Measurements from ENCODE around the gene CCDC81.
A peak's percentile ranks its signal among the peaks of the same experiment; 100 is the strongest.

The CCDC81 gene

GRCh38 chr11:86440305-86440716, 65.6 kb downstream of the CCDC81 start:
- no peak overlapping the region for H3K4me3 ChIP-seq (ENCODE audit: low read depth, low read length)
- peak; percentile 37 for DNase-seq (ENCODE audit: low read depth, low spot score)
- CTCF ChIA-PET: interaction anchor here (0.9 to 2.3 kb wide), 5 partner anchors 8 to 79 kb away, joined by 3 to 7 read pairs (median 4); no protein-coding TSS in a partner anchor
- POLR2A ChIA-PET: no interaction called here
- no peak for TF ChIP-seq CTCF (IDR thresholded peaks at IDR 0.05; ENCODE audit: insufficient read depth, low read length, missing control alignments)

GRCh38 chr11:86440843-86441242, 66.2 kb downstream of the CCDC81 start:
- ChIA-PET POLR2A (no interaction called here), CTCF (interaction anchor here (2.3 kb wide), 1 partner anchor 80 kb away, joined by 6 read pairs; no protein-coding TSS in a partner anchor)
- DNase-seq (ENCODE audit: low read depth, low spot score): no peak
- TF ChIP-seq CTCF (IDR thresholded peaks at IDR 0.05; ENCODE audit: insufficient read depth, low read length, missing control alignments): no peak
- no peak overlapping the region for H3K4me3 ChIP-seq (ENCODE audit: low read depth, low read length)

- ChIA-PET CTCF (interaction anchor here (0.9 to 2.4 kb wide), 7 partner anchors 10 to 428 kb away, joined by 3 to 16 read pairs (median 6); no protein-coding TSS in a partner anchor), POLR2A (no interaction called here)
- H3K4me3 ChIP-seq (ENCODE audit: low read depth, low read length): no peak overlapping the region
- no peak for TF ChIP-seq CTCF (IDR thresholded peaks at IDR 0.05; ENCODE audit: insufficient read depth, low read length, missing control alignments)
- DNase-seq (ENCODE audit: low read depth, low spot score): no peak
These were observed 67.7 kb downstream of the CCDC81 start for GRCh38 chr11:86442420-86442819.

- DNase-seq (ENCODE audit: low read depth, low spot score): no peak
- ChIA-PET POLR2A (no interaction called here), CTCF (interaction anchor here (1.1 to 2.4 kb wide), 4 partner anchors 9 to 427 kb away, joined by 4 to 16 read pairs (median 8); no protein-coding TSS in a partner anchor)
- no peak overlapping the region for H3K4me3 ChIP-seq (ENCODE audit: low read depth, low read length)
- no peak for TF ChIP-seq CTCF (IDR thresholded peaks at IDR 0.05; ENCODE audit: insufficient read depth, low read length, missing control alignments)
These were observed 68.1 kb downstream of the CCDC81 start for GRCh38 chr11:86442827-86443226.

GRCh38 chr11:86443415-86443814, 68.7 kb downstream of the CCDC81 start:
- TF ChIP-seq CTCF (IDR thresholded peaks at IDR 0.05; ENCODE audit: insufficient read depth, low read length, missing control alignments): no peak
- H3K4me3 ChIP-seq (ENCODE audit: low read depth, low read length): no peak overlapping the region
- DNase-seq (ENCODE audit: low read depth, low spot score): no peak
- ChIA-PET POLR2A (no interaction called here), CTCF (interaction anchor here (1.9 to 2.4 kb wide), 2 partner anchors 9 to 427 kb away, joined by 6 to 16 read pairs; no protein-coding TSS in a partner anchor)

GRCh38 chr11:86444981-86445380, 70.3 kb downstream of the CCDC81 start:
- ChIA-PET POLR2A (no interaction called here), CTCF (interaction anchor here (1.2 to 1.5 kb wide), 3 partner anchors 10 to 84 kb away, joined by 3 to 5 read pairs (median 5); no protein-coding TSS in a partner anchor)
- no peak for TF ChIP-seq CTCF (IDR thresholded peaks at IDR 0.05; ENCODE audit: insufficient read depth, low read length, missing control alignments)
- DNase-seq (ENCODE audit: low read depth, low spot score): no peak
- H3K4me3 ChIP-seq (ENCODE audit: low read depth, low read length): no peak overlapping the region

All from AG04449 (cell line).